KMS-11 (cell line): ENCODE data around the gene RASSF6.

Experiments used
- H2AFZ ChIP-seq: fragments of 200-600 bp; sonication (generic); 2 replicates; pipeline ENCODE4 v1.6.1; 2016; ENCODE audit warnings: antibody characterized with exemption, mixed run types, low read depth
- H3K27ac ChIP-seq: fragments of 200-600 bp; sonication (generic); 2 replicates; pipeline ENCODE4 v1.6.1; 2016; ENCODE audit warnings: mild to moderate bottlenecking, mixed run types
- H3K27me3 ChIP-seq: fragments of 200-600 bp; sonication (generic); 2 replicates; pipeline ENCODE4 v1.6.1; 2017; ENCODE audit warnings: mild to moderate bottlenecking, low read depth, mixed run types, moderate library complexity; ENCODE audit not compliant: insufficient read depth
- H3K36me3 ChIP-seq: fragments of 200-600 bp; sonication (generic); 2 replicates; pipeline ENCODE4 v1.6.1; 2017; ENCODE audit warnings: mild to moderate bottlenecking, mixed run types; ENCODE audit not compliant: insufficient read depth
- H3K4me1 ChIP-seq: fragments of 200-600 bp; sonication (generic); 2 replicates; pipeline ENCODE4 v1.6.1; 2016; ENCODE audit warnings: mild to moderate bottlenecking, low read depth, mixed run types; ENCODE audit not compliant: poor library complexity, severe bottlenecking
- H3K4me2 ChIP-seq: fragments of 200-600 bp; sonication (generic); 2 replicates; pipeline ENCODE4 v1.7.0; 2016; ENCODE audit warnings: mild to moderate bottlenecking, mixed run types
- H3K4me3 ChIP-seq: fragments of 200-600 bp; sonication (generic); IDR thresholded peaks from 2 replicates; pipeline ENCODE4 v1.6.1; 2017; ENCODE audit warnings: low read depth, low read length, mixed read lengths; ENCODE audit not compliant: insufficient read depth
- H3K79me2 ChIP-seq: fragments of 200-600 bp; sonication (generic); 2 replicates; pipeline ENCODE4 v1.6.1; 2016; ENCODE audit warnings: low read depth, mixed run types; ENCODE audit not compliant: insufficient read depth
- H3K9ac ChIP-seq: fragments of 200-600 bp; sonication (generic); 2 replicates; pipeline ENCODE4 v1.6.1; 2016; ENCODE audit warnings: mild to moderate bottlenecking, mixed run types
- H4K20me1 ChIP-seq: fragments of 200-600 bp; sonication (generic); 2 replicates; pipeline ENCODE4 v1.6.1; 2016; ENCODE audit warnings: mild to moderate bottlenecking, mixed run types; ENCODE audit not compliant: insufficient read depth
- CTCF ChIP-seq: fragments of 200-600 bp; sonication (generic); conservative IDR thresholded peaks from 2 replicates; pipeline ENCODE4 v1.6.1; 2017; ENCODE audit warnings: low read depth, mild to moderate bottlenecking, antibody characterized with exemption, low read length, moderate library complexity, mixed read lengths

The RASSF6 gene

GRCh38 chr4:73660808-73661207 is 40.6 kb upstream of the RASSF6 start:
- TF ChIP-seq CTCF = no peak
- Histone ChIP-seq H3K36me3 (no peaks in the 10 kb centered on the region), H3K4me1 (no peaks in the 10 kb centered on the region), H3K27ac (no peak overlapping the region), H3K9ac (no peak overlapping the region), H3K4me2 (no peak overlapping the region), H3K27me3 (no peaks in the 10 kb centered on the region), H3K79me2 (no peaks in the 10 kb centered on the region), H3K4me3 (no peak overlapping the region), H4K20me1 (no peaks in the 10 kb centered on the region), H2AFZ (no peak overlapping the region)

- peaks cover 4% of the 10 kb centered on the region for H3K4me1 ChIP-seq
- H3K79me2 ChIP-seq = no peaks in the 10 kb centered on the region
- H4K20me1 ChIP-seq = no peaks in the 10 kb centered on the region
- H3K4me2 ChIP-seq = peak overlapping the region; percentile 18; the same call in 1 of the 2 replicates
- no peaks in the 10 kb centered on the region for H3K36me3 ChIP-seq
- no peak overlapping the region for H3K4me3 ChIP-seq
- H3K27me3 ChIP-seq = no peaks in the 10 kb centered on the region
- no peak overlapping the region for H3K9ac ChIP-seq
- H3K27ac ChIP-seq = no peak overlapping the region
- peak; percentile 92 for TF ChIP-seq CTCF
- peak overlapping the region; percentile 9; the same call in 1 of the 2 replicates for H2AFZ ChIP-seq
Observed at GRCh38 chr4:73653695-73654106, 33.5 kb upstream of the RASSF6 start.

DNA sequence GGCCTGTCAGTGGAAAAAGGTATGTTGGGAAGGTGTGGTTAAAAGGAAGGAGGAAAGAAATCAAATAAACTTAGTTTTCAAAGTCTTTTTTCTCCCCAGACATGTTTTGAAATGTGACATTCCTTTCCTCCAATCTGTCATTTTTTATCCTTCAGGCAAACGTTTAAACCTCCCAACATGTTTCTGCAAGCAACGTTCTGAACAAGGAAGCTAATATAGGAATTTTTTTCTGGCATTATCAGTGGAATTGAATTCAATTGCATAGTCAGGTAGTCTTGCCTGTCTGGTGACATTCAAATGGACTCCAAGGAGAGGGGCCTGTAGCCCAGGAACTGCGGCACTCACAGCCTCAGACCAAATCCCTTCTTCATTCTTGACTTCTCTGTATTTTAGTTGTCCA is 30.0 kb upstream of the RASSF6 start:
- H2AFZ ChIP-seq = no peak overlapping the region
- no peak for TF ChIP-seq CTCF
- H3K4me3 ChIP-seq = no peak overlapping the region
- no peak overlapping the region for H3K4me2 ChIP-seq
- H3K27ac ChIP-seq = no peak overlapping the region
- no peaks in the 10 kb centered on the region for H3K36me3 ChIP-seq
- H3K9ac ChIP-seq = no peak overlapping the region
- no peaks in the 10 kb centered on the region for H3K79me2 ChIP-seq
- no peaks in the 10 kb centered on the region for H3K27me3 ChIP-seq
- no peaks in the 10 kb centered on the region for H4K20me1 ChIP-seq
- peaks cover 4% of the 10 kb centered on the region for H3K4me1 ChIP-seq

DNA sequence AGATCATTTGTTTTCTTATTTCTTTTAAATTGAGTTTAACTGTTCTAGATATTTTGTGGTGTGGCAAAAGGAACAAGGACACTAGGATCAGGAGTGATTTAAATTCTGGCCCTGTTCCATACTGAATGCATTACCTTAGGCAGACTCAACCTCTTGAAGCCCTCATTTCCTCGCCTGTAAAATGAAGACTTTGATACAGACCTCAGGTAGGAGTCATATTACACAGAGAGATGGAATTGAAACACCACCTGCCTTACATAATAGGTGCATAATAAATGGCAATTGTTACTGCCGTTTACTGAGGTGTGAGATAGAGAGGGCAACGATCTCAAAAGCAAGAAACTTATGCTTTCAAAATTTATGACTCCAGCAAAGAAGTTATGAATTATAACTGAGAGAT is 28.2 kb upstream of the RASSF6 start:
- Histone ChIP-seq H3K79me2 (no peaks in the 10 kb centered on the region), H3K9ac (no peak overlapping the region), H3K4me2 (no peak overlapping the region), H3K27me3 (no peaks in the 10 kb centered on the region), H2AFZ (no peak overlapping the region), H3K4me1 (no peaks in the 10 kb centered on the region), H3K27ac (no peak overlapping the region), H3K4me3 (no peak overlapping the region), H3K36me3 (no peaks in the 10 kb centered on the region), H4K20me1 (no peaks in the 10 kb centered on the region)
- TF ChIP-seq CTCF = no peak
